Measurements from ENCODE around the gene PRR7.

DNA sequence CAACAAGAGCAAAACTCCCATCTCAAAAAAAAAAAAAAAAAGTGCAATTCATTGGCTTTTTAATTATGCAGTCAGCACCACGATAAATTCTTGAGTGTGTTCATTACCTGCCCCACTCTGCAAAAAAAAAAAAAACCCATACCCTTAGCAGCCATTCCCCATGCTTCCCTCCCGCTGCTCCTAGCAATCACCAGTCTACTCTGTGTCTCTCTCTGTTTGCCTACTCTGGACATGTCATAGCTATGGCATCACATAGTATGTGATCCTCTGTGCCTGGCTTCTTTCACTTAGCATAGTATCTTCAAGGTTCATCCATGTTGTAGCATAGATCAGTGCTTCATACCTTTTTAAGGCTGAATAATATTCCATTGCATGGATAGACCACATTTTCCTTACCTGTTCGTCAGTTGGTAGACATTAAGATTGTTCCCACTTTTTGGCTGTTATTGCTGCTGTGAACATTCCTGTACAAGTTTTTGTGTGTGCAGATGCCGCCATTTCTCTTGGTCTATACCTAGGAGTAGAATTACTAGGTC, 7.0 kb upstream of the PRR7 start:
- TF ChIP-seq POLR2A (IDR thresholded peaks at IDR 0.05; ENCODE audit: low read length) (no peak), GATA1 (IDR thresholded peaks at IDR 0.05; ENCODE audit: low read depth, low read length) (no peak)

All from erythroblast (primary cell).